HG03280 (cell line): ENCODE measurements around the gene DYNC1LI2.
"Not testable (repeated sequence)": the region's sequence is repeated elsewhere in the genome, so short reads cannot be mapped to it uniquely, and the experiment has no call there.

ENCODE experiments used
- ATAC-seq: cut with Tn5 transposase; IDR thresholded peaks from one replicate; pipeline ENCODE4 v1.9.1; 2021; ENCODE audit warnings: mild to moderate bottlenecking, moderate library complexity; ENCODE audit not compliant: unreplicated experiment

DYNC1LI2 gene

GRCh38 chr16:66751303-66751991, at the start of gene DYNC1LI2:
Gene DYNC1LI2, minus strand, starts transcription at chr16:66751609. Its CDS starts 18 bp downstream, at chr16:66751591.
- peak; percentile 92 for ATAC-seq

GRCh38 chr16:66800856-66801255, 49.4 kb upstream of the DYNC1LI2 start:
- ATAC-seq = no peak

- no peak for ATAC-seq
These were observed 46.8 kb upstream of the DYNC1LI2 start for GRCh38 chr16:66798161-66798560.

DNA sequence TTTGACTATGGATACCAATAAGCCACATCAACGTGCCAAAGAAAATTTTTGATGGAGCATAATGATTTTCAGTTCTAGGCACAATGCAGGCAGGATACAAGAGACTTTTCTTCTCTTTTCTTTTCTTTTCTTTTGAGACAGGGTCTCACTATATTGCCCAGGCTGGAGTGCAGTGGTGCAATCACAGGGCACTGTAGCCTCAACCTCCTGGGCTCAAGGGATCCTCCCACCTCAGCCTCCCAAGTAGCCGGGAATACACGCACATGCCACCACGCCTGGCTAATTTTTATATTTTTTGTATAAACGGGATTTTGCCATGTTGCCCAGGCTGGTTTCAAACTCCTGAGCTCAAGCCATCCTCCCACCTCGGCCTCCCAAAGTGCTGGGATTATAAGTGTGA, 42.6 kb upstream of the DYNC1LI2 start:
- not testable (repeated sequence) for ATAC-seq

DNA sequence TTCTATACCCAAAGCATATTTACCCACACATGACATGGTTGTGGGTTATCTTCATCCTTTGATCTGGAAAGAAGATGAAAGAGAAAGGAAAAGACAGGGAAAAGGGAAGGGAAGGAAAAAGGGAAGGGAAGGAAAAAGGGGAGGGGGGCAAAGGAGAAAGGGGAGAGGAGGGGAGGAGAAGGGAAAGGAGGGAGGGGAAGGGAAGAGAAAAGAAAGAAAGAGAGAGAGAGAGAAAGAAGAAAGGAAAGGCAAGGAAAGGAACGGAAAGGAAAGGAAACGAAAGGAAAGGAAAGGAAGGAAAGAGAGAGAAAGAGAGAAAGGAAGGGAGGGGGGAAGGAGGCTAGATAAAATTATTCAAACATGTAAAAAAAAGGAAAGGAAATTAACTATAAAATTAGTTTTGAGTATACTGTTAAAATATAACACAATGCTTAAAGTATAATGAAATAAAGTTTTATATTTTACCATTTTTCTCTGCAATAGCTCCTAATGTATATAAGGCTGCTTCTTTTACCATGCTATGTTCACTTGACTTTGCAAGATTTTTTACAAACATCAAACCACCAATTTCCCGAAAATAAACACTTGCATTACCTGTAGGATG, 38.8 kb upstream of the DYNC1LI2 start:
- no peak for ATAC-seq

GRCh38 chr16:66787427-66787826, 36.0 kb upstream of the DYNC1LI2 start:
- ATAC-seq = no peak

DNA sequence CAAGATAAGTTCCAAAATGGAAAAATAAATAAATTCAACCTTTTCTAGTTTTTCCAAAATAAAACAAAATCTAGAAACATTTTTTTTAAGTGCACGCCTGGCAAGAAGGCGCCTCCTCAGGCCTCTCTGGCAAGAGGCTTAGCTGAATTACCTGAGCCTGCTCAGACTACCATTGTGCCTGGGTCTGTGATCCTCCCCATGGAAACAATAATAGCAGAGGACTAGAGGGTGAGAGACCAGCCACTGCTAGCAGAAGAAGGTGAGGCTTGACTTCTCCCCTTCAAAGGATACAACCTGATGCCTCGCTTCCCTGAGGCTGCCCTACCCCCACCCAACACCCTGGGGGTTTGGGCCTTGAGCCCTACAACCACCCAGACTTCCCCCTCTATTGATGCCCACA, 35.1 kb upstream of the DYNC1LI2 start:
- no peak for ATAC-seq

- ATAC-seq = no peak
These were observed 25.0 kb upstream of the DYNC1LI2 start for GRCh38 chr16:66776457-66776856.

GRCh38 chr16:66774981-66775380, 23.6 kb upstream of the DYNC1LI2 start:
- no peak for ATAC-seq

- ATAC-seq = no peak
These were observed 6.7 kb upstream of the DYNC1LI2 start for GRCh38 chr16:66758086-66758485.

DNA sequence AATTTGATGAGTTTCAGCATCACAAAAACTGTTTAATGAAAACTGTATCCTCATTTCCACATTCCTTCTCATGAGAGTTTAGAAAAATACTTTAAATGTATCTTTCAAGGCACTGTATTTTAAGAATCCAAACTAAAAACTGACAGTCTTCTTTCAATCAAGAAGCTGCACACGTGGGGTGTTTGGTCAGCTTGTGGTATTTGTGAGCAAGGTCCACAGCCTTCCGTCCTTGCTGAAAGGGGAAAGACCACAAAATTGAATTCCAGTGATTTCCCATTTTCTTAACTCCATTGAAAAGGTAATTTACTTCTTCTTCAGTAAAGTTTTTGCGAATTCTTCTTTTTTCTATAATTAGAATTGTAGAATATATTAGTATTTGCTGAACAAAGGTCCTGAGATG, 3.4 kb upstream of the DYNC1LI2 start:
- no peak for ATAC-seq

DNA sequence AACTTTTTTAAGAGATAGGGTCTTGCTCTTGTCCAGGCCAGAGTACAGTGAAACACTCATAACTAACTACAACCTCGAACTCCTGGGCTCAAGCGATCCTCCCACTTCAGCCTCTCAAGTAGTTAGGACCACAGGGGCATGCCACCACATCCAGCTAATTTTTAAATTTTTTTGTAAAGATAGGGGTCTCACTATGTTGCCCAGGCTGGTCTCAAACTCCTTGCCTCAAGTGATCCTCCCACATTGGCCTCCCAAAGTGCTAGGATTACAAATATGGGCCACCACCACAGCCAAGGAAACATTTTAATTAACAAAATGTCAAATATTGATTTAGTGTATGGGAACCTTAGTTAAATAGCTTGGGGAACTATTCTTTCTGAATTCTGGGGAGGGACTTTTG, 2.8 kb upstream of the DYNC1LI2 start:
- ATAC-seq = no peak

GRCh38 chr16:66752958-66753357, 1.5 kb upstream of the DYNC1LI2 start:
- ATAC-seq = no peak

DNA sequence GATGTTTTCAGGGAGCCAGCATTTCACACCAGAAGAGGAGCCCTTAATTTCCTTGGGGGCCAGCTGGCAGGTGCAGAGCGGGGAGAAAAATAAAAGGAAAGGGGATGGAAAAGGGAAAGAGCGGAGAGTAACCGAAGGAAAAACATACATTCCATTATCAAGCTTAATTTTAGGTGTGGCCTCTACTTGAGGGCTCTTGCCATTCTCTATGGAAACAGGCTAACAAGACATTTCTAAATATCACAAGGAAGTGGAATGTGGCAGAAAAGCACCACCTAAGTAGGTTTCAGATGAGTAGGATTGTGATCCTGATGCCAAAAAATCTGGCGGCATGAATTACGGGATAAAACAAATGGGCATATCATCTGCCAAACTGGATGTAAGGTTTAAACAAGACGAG, 970 bp upstream of the DYNC1LI2 start:
- no peak for ATAC-seq

GRCh38 chr16:66751992-66752322, 548 bp upstream of the DYNC1LI2 start:
- no peak for ATAC-seq

- ATAC-seq = no peak
These were observed 431 bp downstream of the DYNC1LI2 start for GRCh38 chr16:66751053-66751302.

GRCh38 chr16:66750279-66751052, 943 bp downstream of the DYNC1LI2 start:
- ATAC-seq = peak; percentile 6

DNA sequence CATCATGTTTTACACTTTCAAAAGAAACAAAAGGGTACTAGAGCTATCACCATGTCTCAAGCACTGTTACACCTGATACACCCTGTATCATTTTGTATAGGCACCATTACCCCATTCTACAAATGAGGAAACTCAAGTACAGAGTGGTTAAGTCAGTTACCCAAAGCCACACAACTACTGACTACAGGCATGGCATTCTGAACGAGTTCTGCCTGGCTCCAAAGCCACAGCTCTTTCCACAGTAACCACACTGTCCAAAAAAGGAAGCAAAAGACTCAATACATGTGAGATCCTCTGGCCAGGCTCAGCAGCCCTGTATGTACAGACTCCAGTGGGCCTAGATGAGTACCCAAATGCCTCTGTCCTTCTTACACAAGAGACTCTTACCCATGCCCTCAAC, 4.7 kb downstream of the DYNC1LI2 start:
- ATAC-seq = no peak

DNA sequence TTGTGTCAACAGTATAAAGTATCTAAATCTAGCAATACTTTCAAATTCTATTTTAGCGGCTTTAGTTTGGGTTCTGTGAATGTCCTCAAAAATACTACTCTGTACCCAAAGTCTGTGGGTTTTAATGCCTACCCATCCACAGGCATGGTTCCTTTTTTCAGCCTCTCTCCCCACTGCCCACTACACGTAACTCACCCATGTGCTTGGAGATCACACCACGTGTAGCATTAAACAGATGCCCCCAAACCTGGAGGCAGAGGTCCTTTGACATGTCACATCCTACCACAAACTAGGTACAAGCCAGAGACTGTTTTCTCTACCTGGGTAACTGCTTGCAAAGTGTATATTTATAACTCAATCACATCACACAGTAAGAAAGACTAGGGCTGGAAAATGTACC, 5.4 kb downstream of the DYNC1LI2 start:
- no peak for ATAC-seq

GRCh38 chr16:66741950-66742808, 9.2 kb downstream of the DYNC1LI2 start:
- ATAC-seq = no peak

GRCh38 chr16:66741169-66741900, 10.1 kb downstream of the DYNC1LI2 start:
- ATAC-seq = no peak
